HG03135 (cell line): ENCODE measurements around the gene ARHGAP24.
"Not testable (repeated sequence)": the region's sequence is repeated elsewhere in the genome, so short reads cannot be mapped to it uniquely, and the experiment has no call there.

Experiments used
- ATAC-seq: cut with Tn5 transposase; IDR thresholded peaks from one replicate; pipeline ENCODE4 v1.9.1; 2021; ENCODE audit warnings: mild to moderate bottlenecking, moderate library complexity; ENCODE audit not compliant: unreplicated experiment

Gene ARHGAP24

GRCh38 chr4:85803856-85804255, 328.9 kb downstream of the ARHGAP24 start:
- no peak for ATAC-seq

DNA sequence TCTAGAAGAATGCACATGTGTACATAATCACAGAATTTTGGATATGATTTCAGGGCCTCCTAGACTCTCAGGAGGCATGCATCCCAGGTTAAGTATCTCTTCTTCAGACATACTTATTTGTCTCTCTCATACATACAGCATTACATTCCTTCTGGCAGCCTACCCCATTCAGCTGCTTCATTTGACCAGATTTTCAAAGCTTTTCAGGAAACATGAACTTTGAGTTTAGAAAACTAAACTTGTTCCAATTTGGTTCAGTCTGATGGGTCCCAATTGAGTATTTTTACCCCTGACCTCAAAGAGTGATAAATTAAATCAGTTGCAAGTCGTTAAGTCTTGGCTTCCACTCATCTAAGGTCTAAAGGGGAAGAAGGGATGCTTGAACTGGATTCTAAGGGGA, 330.9 kb downstream of the ARHGAP24 start:
- no peak for ATAC-seq

- ATAC-seq = no peak
These were observed 331.4 kb downstream of the ARHGAP24 start for GRCh38 chr4:85806334-85806733.

DNA sequence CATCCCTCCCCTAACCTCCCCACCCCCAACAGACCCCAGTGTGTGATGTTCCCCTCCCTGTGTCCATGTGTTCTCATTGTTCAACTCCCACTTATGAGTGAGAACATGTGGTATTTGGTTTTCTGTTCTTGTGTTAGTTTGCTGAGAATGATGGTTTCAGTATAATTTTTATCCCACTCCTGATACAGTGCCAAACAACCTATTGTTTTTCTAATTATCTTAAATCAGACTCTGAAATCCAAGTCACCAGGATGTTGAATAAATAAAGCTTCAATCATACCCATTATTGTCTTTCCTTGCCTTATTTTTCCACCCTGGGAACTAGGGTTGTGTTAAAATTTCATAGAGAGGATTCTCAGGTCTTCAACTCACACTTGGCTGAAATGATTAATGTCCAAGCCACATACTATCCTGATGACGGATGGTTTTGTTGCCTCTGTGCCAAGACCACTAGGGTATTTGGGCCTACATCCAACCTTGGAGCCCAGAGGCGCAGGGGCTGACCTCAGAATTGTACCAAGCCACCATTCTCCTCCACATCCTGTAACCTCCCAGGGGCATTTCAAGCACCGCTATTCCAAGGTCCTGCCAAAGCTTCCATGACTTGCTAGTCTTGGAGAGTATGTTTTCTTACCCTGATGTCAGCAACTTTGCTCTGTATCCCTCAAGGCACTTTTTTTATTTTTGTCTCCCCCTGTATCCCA, 332.4 kb downstream of the ARHGAP24 start:
- ATAC-seq = no peak

GRCh38 chr4:85808104-85808503, 333.2 kb downstream of the ARHGAP24 start:
- no peak for ATAC-seq

DNA sequence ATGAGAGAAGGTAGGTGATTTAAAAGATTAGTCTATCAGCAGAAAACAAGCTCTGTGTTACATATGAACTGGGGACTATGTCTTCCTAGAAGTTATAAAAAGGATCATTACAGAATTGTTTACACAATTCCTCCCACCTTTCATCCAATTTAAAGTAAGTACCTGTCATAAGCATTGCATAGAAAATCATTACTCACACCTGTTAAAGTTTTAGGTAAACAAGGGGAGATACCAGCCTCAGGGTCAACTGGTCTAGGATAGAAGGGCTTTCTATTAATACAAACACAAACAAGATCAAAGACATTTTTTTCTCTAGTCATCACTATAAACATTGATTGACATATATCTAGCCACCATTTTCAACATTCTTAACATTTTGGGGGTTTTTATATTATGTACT, 333.9 kb downstream of the ARHGAP24 start:
- ATAC-seq = no peak

- ATAC-seq = no peak
These were observed 337.8 kb downstream of the ARHGAP24 start for GRCh38 chr4:85812776-85813175.

DNA sequence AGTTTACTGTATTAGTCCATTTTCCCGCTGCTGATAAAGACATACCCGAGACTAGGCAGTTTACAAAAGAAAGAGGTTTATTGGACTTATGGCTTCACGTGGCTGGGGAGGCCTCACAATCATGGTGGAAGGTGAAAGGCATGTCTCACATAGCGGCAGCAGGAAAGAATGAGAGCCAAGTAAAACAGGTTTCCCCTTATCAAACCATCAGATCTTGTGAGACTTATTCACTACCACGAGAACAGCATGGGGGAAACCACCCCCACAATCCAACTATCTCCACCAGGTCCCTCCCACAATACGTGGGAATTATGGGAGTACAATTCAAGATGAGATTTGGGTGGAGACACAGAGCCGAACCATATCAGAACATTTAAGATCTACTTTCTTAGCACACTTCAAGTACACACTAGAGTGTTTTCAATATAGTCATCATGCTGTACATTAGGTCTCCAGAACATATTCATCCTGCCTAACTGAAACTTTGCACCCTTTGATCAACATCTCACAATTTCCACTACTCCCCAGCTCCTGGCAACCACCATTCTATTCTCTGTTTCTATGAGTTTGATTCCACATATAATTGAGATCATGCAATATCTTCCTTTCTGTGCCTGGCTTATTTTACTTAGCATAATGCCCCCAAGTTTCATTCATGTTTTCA, 341.0 kb downstream of the ARHGAP24 start:
- no peak for ATAC-seq

DNA sequence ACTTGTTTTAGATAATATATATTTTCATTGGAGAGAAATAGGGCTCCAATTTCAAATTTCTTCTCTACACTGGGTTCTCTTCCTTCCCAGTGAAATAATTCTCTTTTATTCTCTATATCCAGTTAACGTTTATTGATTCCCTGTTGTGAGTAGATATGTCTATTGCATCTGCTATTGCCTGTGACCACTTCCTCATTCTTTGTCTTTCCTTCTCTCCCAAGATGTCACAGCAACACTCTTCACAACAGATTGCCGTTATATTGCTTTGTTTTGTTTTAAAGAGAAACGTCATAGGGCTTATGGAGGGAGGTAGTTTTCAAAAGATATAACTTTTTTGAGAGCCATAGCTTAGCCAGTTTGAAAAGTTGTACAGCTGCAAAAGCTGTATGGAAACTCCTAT, 343.8 kb downstream of the ARHGAP24 start:
- no peak for ATAC-seq

DNA sequence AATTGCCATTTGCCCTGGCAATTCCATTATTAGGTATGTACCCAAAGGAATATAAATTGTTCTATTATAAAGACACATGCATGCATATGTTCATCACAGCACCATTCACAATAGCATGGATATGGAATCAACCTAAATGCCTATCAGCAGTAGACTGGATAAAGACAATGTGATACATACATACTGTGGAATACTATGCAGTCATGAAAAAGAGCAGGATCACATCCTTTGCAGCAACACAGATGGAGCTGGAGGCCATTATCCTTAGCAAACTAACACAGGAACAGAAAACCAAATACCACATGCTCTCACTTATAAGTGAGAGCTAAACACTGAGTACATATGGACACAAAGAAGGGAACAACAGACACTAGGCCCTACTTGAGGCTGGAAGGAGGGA, 345.2 kb downstream of the ARHGAP24 start:
- not testable (repeated sequence) for ATAC-seq

GRCh38 chr4:85821688-85822455, 346.9 kb downstream of the ARHGAP24 start:
- ATAC-seq = no peak

- ATAC-seq = no peak
These were observed 348.3 kb downstream of the ARHGAP24 start for GRCh38 chr4:85823295-85823694.

GRCh38 chr4:85824166-85824945, 349.4 kb downstream of the ARHGAP24 start:
- ATAC-seq = no peak

DNA sequence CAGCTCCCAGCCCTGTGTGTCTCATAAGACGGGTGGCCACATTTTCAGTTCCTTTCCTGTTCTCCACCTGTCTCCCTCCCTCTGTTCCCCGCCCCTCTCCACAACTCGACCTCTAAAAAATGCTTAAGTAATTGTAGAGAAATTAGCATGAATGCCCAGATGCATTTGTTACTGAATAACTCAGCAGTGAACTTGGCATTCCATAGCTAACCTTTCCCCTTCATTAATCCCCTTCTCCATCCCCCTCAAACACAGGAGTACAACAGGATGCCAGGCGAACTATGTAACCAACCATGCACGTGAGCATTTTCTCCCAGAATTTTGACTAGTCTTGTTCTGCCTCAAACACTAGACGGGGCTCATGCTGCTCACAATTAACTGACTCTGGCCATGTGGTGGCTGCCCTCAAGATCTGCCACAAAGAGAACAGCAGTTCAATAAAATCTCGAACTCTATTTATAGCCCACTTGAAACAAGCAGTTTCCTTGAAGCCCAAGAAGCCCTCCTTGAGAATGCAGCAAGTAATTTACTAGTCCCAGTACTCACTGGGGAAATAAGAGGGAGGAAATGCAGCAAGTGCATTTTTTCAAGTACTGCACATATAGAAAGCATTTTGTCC, 351.2 kb downstream of the ARHGAP24 start:
- ATAC-seq = peak; percentile 77

GRCh38 chr4:85828027-85828890, 353.3 kb downstream of the ARHGAP24 start:
- ATAC-seq = no peak

GRCh38 chr4:85829276-85830051, 354.5 kb downstream of the ARHGAP24 start:
- ATAC-seq = no peak

- no peak for ATAC-seq
These were observed 356.7 kb downstream of the ARHGAP24 start for GRCh38 chr4:85831647-85832046.

- ATAC-seq = no peak
These were observed 358.4 kb downstream of the ARHGAP24 start for GRCh38 chr4:85833302-85833701.

GRCh38 chr4:85834934-85835333, 360.0 kb downstream of the ARHGAP24 start:
- ATAC-seq = no peak
